ENCODE results near the gene RAVER1. TPM values are rescaled to one million over a fixed set of nuclear protein-coding genes. Genes with fewer than 3 reads are reported as not detected.

RAVER1 gene
- total and polyA plus RNA-seq, 10 of the 15 experiments (the other 5 are each of a cell fraction or from before 2014, with no cell fraction given): 0.03 to 87.0 (median 12.1) TPM

DNA sequence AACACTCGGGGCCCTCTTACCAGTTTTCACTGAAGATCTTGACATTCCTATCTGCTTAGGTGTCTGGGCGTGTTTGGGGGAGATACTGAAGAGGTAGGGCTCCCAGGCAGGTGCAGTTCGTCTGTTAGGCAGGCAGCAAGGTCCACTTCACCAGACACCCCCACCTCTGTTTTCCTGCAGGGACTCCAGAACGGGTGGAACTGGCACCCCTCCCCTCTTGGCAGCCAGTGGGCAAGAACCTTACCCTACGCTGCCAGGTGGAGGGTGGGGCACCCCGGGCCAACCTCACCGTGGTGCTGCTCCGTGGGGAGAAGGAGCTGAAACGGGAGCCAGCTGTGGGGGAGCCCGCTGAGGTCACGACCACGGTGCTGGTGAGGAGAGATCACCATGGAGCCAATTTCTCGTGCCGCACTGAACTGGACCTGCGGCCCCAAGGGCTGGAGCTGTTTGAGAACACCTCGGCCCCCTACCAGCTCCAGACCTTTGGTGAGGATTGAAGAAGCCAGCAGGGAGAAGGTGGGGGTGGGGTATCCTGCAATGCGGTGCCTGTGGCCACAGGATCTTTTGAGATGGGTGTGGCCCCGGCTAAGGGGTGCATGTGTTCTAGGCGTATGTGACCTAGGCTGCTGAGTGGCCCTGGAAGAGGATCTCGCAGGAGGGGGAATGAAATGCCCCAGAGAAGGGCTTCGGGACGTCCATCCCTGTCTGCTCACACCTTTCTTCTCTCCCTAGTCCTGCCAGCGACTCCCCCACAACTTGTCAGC is 49.8 kb downstream of the RAVER1 start (continued):
- TF ChIP-seq, protein P1, sequence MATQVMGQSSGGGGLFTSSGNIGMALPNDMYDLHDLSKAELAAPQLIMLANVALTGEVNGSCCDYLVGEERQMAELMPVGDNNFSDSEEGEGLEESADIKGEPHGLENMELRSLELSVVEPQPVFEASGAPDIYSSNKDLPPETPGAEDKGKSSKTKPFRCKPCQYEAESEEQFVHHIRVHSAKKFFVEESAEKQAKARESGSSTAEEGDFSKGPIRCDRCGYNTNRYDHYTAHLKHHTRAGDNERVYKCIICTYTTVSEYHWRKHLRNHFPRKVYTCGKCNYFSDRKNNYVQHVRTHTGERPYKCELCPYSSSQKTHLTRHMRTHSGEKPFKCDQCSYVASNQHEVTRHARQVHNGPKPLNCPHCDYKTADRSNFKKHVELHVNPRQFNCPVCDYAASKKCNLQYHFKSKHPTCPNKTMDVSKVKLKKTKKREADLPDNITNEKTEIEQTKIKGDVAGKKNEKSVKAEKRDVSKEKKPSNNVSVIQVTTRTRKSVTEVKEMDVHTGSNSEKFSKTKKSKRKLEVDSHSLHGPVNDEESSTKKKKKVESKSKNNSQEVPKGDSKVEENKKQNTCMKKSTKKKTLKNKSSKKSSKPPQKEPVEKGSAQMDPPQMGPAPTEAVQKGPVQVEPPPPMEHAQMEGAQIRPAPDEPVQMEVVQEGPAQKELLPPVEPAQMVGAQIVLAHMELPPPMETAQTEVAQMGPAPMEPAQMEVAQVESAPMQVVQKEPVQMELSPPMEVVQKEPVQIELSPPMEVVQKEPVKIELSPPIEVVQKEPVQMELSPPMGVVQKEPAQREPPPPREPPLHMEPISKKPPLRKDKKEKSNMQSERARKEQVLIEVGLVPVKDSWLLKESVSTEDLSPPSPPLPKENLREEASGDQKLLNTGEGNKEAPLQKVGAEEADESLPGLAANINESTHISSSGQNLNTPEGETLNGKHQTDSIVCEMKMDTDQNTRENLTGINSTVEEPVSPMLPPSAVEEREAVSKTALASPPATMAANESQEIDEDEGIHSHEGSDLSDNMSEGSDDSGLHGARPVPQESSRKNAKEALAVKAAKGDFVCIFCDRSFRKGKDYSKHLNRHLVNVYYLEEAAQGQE (IDR thresholded peaks at IDR 0.05; ENCODE audit: low read depth, low read length): no peak
- TF ChIP-seq MYB (IDR thresholded peaks at IDR 0.05; ENCODE audit: borderline replicate concordance, low read depth, low read length): no peak
- 0 out of 2 replicates have a peak, but pooled peaks have one; percentile 30 for TF ChIP-seq ZBED1 (IDR thresholded peaks at IDR 0.05; ENCODE audit: borderline replicate concordance)
- TF ChIP-seq RUNX3 (IDR thresholded peaks at IDR 0.05; ENCODE audit: low read length): 0 out of 2 replicates have a peak, but pooled peaks have one; percentile 6
- no peak for TF ChIP-seq ZZZ3 (IDR thresholded peaks at IDR 0.05; ENCODE audit: control insufficient read depth, insufficient read length, low read depth)
- TF ChIP-seq POLR2AphosphoS5 (IDR thresholded peaks at IDR 0.05; ENCODE audit: low read length): peak; percentile 4; the same call in 1 of the 2 replicates
- TF ChIP-seq, protein P2, sequence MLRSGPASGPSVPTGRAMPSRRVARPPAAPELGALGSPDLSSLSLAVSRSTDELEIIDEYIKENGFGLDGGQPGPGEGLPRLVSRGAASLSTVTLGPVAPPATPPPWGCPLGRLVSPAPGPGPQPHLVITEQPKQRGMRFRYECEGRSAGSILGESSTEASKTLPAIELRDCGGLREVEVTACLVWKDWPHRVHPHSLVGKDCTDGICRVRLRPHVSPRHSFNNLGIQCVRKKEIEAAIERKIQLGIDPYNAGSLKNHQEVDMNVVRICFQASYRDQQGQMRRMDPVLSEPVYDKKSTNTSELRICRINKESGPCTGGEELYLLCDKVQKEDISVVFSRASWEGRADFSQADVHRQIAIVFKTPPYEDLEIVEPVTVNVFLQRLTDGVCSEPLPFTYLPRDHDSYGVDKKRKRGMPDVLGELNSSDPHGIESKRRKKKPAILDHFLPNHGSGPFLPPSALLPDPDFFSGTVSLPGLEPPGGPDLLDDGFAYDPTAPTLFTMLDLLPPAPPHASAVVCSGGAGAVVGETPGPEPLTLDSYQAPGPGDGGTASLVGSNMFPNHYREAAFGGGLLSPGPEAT (IDR thresholded peaks at IDR 0.05; ENCODE audit: low read depth): no peak
- TF ChIP-seq PML (IDR thresholded peaks at IDR 0.05; ENCODE audit: low read length): 0 out of 2 replicates have a peak, but pooled peaks have one; percentile 37
- TF ChIP-seq, protein P3, sequence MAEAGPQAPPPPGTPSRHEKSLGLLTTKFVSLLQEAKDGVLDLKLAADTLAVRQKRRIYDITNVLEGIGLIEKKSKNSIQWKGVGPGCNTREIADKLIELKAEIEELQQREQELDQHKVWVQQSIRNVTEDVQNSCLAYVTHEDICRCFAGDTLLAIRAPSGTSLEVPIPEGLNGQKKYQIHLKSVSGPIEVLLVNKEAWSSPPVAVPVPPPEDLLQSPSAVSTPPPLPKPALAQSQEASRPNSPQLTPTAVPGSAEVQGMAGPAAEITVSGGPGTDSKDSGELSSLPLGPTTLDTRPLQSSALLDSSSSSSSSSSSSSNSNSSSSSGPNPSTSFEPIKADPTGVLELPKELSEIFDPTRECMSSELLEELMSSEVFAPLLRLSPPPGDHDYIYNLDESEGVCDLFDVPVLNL (IDR thresholded peaks at IDR 0.05; ENCODE audit: low read depth, low read length): no peak
- no peak for TF ChIP-seq KDM1A (IDR thresholded peaks at IDR 0.05; ENCODE audit: borderline replicate concordance)
- no peak for TF ChIP-seq ATF7 (IDR thresholded peaks at IDR 0.05; ENCODE audit: low read depth)
- TF ChIP-seq MYC (IDR thresholded peaks at IDR 0.05; ENCODE audit: insufficient read depth, insufficient read length, insufficient replicate concordance, low read length, severe bottlenecking): no peak

Data from GM12878 (cell line).